Measurements from ENCODE around the gene SEMA4F.

SEMA4F gene

GRCh38 chr2:74671479-74671878, 17.4 kb downstream of the SEMA4F start:
- intact Hi-C loops (cut with DNase I; ENCODE audit: low total_unique reads), result no loop called here
- peaks cover 29 to 46% (median 43%) of the 10 kb centered on the region in 3 donors for H3K36me3 ChIP-seq
- H3K9me3 ChIP-seq, result no peaks in the 10 kb centered on the region
- no peaks in the 10 kb centered on the region for H3K4me1 ChIP-seq
- H3K27ac ChIP-seq, result no peak overlapping the region
- H3K27me3 ChIP-seq, result no peaks in the 10 kb centered on the region
- DNase-seq, result no peak
- H3K4me3 ChIP-seq, result no peak overlapping the region
- TF ChIP-seq CTCF (IDR thresholded peaks at IDR 0.05), result no peak

- intact Hi-C loops (cut with DNase I; ENCODE audit: low total_unique reads), result no loop called here
- Histone ChIP-seq H3K4me1 (no peaks in the 10 kb centered on the region), H3K36me3 (peaks cover 35 to 61% (median 56%) of the 10 kb centered on the region in 3 donors), H3K27ac (no peak overlapping the region), H3K9me3 (no peaks in the 10 kb centered on the region), H3K27me3 (no peaks in the 10 kb centered on the region), H3K4me3 (no peak overlapping the region)
- no peak for DNase-seq
- TF ChIP-seq CTCF (IDR thresholded peaks at IDR 0.05), result no peak
Observed at GRCh38 chr2:74673826-74674528, 19.9 kb downstream of the SEMA4F start.

GRCh38 chr2:74675090-74675489, 21.0 kb downstream of the SEMA4F start:
- H3K36me3 ChIP-seq, result peaks cover 43 to 71% (median 67%) of the 10 kb centered on the region in 3 donors
- no peak for TF ChIP-seq CTCF (IDR thresholded peaks at IDR 0.05)
- H3K4me1 ChIP-seq, result no peaks in the 10 kb centered on the region
- H3K4me3 ChIP-seq, result no peak overlapping the region
- H3K9me3 ChIP-seq, result no peaks in the 10 kb centered on the region
- no peak overlapping the region for H3K27ac ChIP-seq
- no peak for DNase-seq
- intact Hi-C loops (cut with DNase I; ENCODE audit: low total_unique reads), result no loop called here
- H3K27me3 ChIP-seq, result no peaks in the 10 kb centered on the region

- Histone ChIP-seq H3K27ac (no peak overlapping the region), H3K4me1 (no peaks in the 10 kb centered on the region), H3K9me3 (no peaks in the 10 kb centered on the region), H3K4me3 (no peak overlapping the region), H3K27me3 (no peaks in the 10 kb centered on the region), H3K36me3 (peaks cover 47 to 79% (median 76%) of the 10 kb centered on the region in 3 donors)
- DNase-seq, result no peak
- no peak for TF ChIP-seq CTCF (IDR thresholded peaks at IDR 0.05)
- intact Hi-C loops (cut with DNase I; ENCODE audit: low total_unique reads), result no loop called here
Observed at GRCh38 chr2:74676331-74676730, 22.3 kb downstream of the SEMA4F start.

GRCh38 chr2:74679615-74680014, 25.6 kb downstream of the SEMA4F start:
- intact Hi-C loops (cut with DNase I; ENCODE audit: low total_unique reads), result no loop called here
- Histone ChIP-seq H3K4me1 (no peaks in the 10 kb centered on the region), H3K9me3 (no peaks in the 10 kb centered on the region), H3K27me3 (no peaks in the 10 kb centered on the region), H3K27ac (no peak overlapping the region), H3K4me3 (no peak overlapping the region), H3K36me3 (peaks cover 37 to 64% (median 51%) of the 10 kb centered on the region in 3 donors)
- no peak for TF ChIP-seq CTCF (IDR thresholded peaks at IDR 0.05)
- DNase-seq, result no peak

Measured in tibial artery (tissue), 4 donors.